Renal cortical epithelial cell (primary cell): Measurements from ENCODE around the gene PLXNA4. TPM values are rescaled to one million over a fixed set of nuclear protein-coding genes. Genes with fewer than 3 reads are reported as not detected.

Experiments used
- DNase-seq: peaks from one replicate; pipeline ENCODE4 v3.0.0-alpha.2; 2011; ENCODE audit warnings: low read depth
- total RNA-seq: library from RNA; depleted of rRNA; stranded (reverse); fragments of >200 nt; gene quantifications from 2 replicates; pipeline ENCODE4 v1.2.3, GENCODE V29; 2014

Gene PLXNA4
- total RNA-seq, 1 donor from 2014 or later, result 0.05 TPM

DNA sequence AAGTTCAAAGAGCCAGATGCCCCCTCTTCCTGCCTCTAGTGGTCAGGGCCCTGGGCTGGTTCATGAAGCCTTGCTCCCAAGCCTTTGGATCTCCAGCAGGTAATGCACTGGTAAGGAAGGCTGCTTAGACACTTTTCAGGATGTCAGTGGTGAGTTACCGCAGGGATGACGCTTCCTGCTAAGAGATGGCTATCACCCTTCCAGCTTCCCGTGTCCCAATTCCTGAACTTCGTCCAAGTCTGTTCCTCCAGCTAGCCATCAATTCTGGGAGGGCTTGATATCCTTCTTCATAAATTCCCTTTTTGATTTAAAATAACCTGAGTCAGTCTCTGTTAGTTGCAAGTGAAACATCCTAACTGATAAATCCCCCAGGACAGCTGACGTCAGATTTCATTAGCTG, 221.2 kb downstream of the PLXNA4 start:
- DNase-seq, result no peak

DNA sequence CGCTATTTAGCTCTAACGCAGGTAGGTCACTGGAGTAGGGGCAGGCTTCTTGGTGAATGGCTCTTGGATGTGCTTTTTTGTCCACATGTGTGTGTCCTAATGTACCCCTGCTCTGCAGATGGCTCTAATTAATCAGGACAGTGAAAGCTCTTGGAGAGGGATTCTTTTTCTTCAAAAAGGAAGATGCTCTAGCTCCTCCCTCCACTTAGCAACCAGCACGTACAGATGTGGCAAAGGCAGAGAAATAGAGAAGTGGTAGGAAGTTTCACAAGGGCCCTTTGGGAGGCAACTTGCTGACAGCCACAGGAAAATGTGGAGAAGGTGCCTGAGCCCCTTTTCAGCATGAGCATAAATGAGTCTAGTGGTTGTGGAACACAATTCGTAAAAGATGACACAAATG, 221.7 kb downstream of the PLXNA4 start:
- no peak for DNase-seq

DNA sequence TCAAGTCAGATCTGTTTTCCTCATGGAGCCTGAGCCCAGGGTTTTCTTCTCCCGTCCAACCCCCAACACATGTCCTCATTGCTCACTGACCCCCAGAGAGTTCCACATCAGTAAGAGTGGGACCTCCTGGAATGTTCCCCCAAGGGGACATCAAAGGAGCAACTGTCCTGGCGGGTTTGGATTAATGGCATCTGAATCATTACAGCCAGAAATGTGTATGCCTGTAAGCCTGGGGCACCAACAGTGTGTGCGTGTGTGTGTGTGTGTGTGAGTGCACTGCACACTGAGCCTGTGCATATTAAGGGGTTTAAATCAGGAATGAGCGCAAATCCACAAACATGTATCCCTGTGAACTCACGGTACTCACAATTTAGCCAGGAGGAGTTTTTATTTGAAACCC, 222.3 kb downstream of the PLXNA4 start:
- no peak for DNase-seq

GRCh38 chr7:132352800-132353199, 223.5 kb downstream of the PLXNA4 start:
- no peak for DNase-seq

GRCh38 chr7:132351954-132352499, 224.2 kb downstream of the PLXNA4 start:
- no peak for DNase-seq

- no peak for DNase-seq
These were observed 225.5 kb downstream of the PLXNA4 start for GRCh38 chr7:132350741-132351140.

DNA sequence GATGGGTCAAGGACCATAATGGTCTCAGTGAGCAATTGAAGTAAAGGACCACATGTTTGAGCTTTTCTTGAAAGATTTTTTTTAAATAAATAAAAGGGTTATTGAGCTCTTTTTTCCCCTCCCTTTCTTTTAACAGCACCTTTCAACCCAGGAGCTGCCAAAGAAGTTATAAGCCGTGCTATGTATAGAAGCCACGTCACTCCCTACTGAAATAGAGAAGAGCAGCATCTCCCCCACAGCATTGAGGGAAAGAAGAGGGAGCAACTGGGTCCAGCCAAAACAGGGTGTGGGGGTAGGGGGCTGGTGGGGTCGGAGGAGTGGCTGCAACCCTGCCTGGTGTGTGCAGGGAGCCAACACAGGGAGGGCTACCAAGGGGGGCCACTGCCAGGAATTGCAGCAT, 227.2 kb downstream of the PLXNA4 start:
- DNase-seq, result no peak

GRCh38 chr7:132348341-132348740, 227.9 kb downstream of the PLXNA4 start:
- no peak for DNase-seq

DNA sequence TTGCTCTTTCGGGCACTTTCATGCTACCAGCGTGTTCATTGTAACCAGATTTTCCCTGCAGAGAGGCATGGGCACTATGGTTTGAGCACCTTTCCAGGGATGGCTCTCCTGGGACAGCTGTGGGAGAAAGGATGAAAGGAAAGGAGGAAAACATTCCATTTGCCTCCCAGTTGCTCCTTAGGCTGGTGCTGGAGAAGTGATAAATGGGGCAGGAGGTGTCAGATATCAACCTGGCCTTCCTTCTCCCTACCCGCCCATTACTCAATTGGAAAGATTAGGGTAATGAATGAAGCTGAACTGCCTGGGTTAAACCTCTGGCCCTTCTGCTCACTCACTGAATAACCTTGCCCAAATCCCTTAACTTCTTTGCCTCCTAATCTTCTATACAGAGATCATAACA, 228.4 kb downstream of the PLXNA4 start:
- DNase-seq, result no peak

- DNase-seq, result no peak
These were observed 229.1 kb downstream of the PLXNA4 start for GRCh38 chr7:132347123-132347522.

GRCh38 chr7:132345543-132346129, 230.6 kb downstream of the PLXNA4 start:
- no peak for DNase-seq

DNA sequence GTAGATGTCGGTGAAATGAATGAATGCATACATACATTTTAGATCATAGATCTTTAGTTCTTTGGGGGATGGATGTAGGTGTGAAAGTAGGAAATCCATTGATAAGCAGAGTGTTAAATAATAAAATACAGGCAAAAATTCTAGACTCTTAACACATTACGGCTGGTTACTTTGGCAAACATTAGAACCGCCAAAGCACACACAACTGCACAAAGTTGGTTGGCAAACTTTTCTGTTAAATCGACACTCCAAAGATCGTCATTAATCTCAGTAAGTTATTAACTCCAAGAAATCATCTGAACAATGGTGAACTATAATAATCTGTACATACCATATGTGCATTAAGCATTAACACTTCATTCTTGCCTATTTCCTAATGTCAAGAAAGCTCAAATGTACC, 231.2 kb downstream of the PLXNA4 start:
- no peak for DNase-seq

GRCh38 chr7:132343199-132343598, 233.1 kb downstream of the PLXNA4 start:
- DNase-seq, result no peak

GRCh38 chr7:132337450-132338080, 238.7 kb downstream of the PLXNA4 start:
- DNase-seq, result no peak

DNA sequence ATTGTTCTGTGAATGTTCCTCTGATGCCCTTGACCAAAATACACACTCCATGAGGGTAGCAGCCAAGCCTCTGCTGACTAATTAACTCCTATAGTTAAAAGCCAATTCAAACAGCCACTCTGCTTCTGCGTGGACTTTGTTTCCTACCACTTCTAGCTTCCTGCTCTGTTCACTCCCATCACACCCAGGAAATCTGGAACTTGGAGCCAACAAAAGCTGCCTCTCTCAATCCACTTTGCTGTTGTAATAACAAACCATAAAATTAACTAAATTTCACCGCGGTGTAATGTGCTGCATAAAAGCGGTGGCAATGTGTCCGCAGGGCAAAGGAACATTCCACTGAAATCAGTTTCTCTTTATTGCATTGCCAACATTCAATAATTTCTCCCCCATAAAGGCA, 239.5 kb downstream of the PLXNA4 start:
- DNase-seq, result peak; percentile 25

GRCh38 chr7:132333301-132333700, 243.0 kb downstream of the PLXNA4 start:
- no peak for DNase-seq

- no peak for DNase-seq
These were observed 247.5 kb downstream of the PLXNA4 start for GRCh38 chr7:132328760-132329159.

GRCh38 chr7:132328047-132328620, 248.1 kb downstream of the PLXNA4 start:
- DNase-seq, result no peak

DNA sequence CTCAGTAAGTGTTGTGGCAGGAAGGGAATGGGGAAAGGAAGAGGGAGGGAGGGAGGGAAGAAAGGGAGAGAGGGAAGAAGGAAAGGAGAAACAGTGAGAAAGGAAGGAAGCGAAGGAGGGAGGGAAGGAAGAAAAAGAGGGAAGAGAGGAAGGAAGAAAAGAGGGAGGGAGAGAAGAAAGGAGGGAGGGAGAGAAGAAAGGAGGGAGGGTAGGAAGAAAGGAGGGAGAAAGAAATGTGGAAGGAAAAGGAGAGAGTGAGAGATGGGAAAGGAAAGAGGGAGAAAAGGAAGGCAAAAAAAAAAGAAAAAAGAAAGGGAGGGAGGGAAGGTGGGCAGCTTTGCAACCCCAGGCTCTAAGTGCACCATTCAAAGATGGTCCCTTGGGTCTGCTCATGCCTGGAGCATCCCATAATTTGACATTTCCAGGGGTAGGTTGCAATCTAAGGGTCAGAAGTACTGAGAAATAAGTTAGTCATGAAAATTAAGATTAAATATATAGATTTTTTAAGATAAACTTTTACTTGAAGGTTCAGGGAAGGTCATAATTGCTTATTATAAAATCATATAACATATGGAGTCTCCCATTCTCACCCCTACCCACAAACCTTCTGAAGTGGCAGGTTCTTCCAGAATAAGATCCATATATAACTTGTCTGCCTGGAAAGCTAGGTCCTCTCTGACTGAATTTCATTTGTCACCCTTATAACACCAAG, 249.2 kb downstream of the PLXNA4 start:
- no peak for DNase-seq

GRCh38 chr7:132322970-132323369, 253.3 kb downstream of the PLXNA4 start:
- no peak for DNase-seq

- DNase-seq, result no peak
These were observed 254.9 kb downstream of the PLXNA4 start for GRCh38 chr7:132321387-132321786.

DNA sequence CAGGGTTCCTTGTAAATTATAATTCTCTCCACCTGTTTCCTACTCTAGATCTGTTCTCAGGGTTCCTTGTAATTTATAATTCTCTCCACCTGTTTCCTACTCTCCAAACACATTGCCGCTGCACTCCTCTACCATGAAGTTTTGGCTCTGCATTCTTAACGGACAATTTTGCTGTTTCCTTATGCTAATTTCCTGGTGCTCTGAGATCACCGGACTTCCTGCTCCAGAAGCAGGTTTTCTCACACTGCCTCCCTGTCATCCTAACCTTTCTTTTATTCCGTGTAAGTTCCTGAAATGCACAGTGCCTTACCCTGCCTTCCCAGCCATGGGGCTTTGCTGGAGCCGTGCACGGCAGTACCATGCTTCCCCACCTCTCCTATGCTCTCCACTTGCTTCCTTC, 256.8 kb downstream of the PLXNA4 start:
- DNase-seq, result no peak
